OCI-LY7 (cell line): ENCODE results near the gene ZNF771.

Experiments used
- EZH2phosphoT487 ChIP-seq: fragments of 200-600 bp; sonication (generic); IDR thresholded peaks from 2 replicates; pipeline ENCODE4 v1.6.1; 2018; ENCODE audit warnings: low read depth, borderline replicate concordance, mild to moderate bottlenecking, mixed run types, antibody characterized with exemption, low read length, moderate library complexity, mixed read lengths
- TF ChIP-seq, protein P1 (sequence below): fragments of 200-600 bp; sonication (generic); conservative IDR thresholded peaks from 2 replicates; pipeline ENCODE4 v1.5.1; 2014; ENCODE audit warnings: mild to moderate bottlenecking, antibody characterized with exemption, low read length, moderate library complexity, mixed read lengths

DNA sequence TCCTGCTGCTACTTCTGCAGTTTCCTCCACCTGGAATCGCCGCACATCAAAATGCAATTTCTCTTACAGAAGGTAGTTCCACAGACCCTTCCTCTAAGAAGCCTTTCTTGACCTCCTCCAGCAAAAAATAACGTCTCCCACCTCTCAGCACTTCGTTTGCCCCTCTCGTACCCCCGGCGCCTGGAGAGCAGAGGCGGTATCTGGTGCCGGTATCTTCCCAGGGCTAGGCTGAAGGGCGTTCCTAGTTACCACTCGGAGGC is 21.9 kb downstream of the ZNF771 start:
- TF ChIP-seq, protein P1, sequence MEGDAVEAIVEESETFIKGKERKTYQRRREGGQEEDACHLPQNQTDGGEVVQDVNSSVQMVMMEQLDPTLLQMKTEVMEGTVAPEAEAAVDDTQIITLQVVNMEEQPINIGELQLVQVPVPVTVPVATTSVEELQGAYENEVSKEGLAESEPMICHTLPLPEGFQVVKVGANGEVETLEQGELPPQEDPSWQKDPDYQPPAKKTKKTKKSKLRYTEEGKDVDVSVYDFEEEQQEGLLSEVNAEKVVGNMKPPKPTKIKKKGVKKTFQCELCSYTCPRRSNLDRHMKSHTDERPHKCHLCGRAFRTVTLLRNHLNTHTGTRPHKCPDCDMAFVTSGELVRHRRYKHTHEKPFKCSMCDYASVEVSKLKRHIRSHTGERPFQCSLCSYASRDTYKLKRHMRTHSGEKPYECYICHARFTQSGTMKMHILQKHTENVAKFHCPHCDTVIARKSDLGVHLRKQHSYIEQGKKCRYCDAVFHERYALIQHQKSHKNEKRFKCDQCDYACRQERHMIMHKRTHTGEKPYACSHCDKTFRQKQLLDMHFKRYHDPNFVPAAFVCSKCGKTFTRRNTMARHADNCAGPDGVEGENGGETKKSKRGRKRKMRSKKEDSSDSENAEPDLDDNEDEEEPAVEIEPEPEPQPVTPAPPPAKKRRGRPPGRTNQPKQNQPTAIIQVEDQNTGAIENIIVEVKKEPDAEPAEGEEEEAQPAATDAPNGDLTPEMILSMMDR = no peak
- no peak for TF ChIP-seq EZH2phosphoT487
